Erythroblast (primary cell): ENCODE data around the gene HSBP1.

Experiments used
- GATA1 ChIP-seq: IDR thresholded peaks from 2 replicates; pipeline ENCODE4 v1.6.1; 2011; ENCODE audit warnings: low read depth, mild to moderate bottlenecking, control low read depth, low read length, moderate library complexity
- POLR2A ChIP-seq: IDR thresholded peaks from 2 replicates; pipeline ENCODE4 v1.6.1; 2011; ENCODE audit warnings: mild to moderate bottlenecking, low read length

DNA sequence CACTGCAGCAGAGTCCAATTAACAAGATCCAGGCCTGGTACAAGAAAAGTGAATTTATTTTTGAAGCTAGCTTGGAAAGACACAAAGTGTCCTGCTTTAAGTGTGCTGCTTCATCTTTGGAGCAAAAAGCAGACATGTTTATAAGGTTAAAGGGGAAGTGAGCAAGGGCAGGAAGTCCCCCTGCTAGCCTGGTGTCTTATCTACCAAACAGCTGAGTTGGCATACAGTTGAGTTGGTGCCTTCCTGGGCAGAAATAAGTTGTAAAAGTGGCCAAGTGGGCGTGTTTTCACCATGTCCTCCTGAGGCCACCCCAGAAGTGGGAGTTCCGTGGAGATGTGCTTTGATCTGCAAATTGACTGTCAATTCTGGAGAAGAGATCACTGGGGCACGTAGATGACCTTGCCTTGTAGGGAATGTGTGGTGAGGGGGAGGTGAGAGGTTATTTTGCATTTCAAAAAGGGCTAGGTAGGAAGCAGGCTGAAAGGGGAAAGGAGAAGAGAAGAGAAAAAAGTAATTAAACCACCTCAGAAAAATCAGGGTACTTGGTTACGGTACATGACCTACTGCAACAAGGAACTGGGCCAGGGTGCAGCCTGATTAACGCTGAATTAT is 38.3 kb upstream of the HSBP1 start:
- TF ChIP-seq POLR2A, result no peak
- no peak for TF ChIP-seq GATA1
